HG03520 (cell line): Measurements from ENCODE around the gene MAML3.
"Not testable (repeated sequence)": the region's sequence is repeated elsewhere in the genome, so short reads cannot be mapped to it uniquely, and the experiment has no call there.

ENCODE experiments used
- ATAC-seq: cut with Tn5 transposase; IDR thresholded peaks from one replicate; pipeline ENCODE4 v1.9.1; 2021; ENCODE audit warnings: mild to moderate bottlenecking, moderate library complexity; ENCODE audit not compliant: unreplicated experiment

The MAML3 gene

GRCh38 chr4:139710073-139710472 is 443.9 kb downstream of the MAML3 start:
- no peak for ATAC-seq

GRCh38 chr4:139709660-139710059 is 444.3 kb downstream of the MAML3 start:
- no peak for ATAC-seq

- ATAC-seq: no peak
These were observed 449.0 kb downstream of the MAML3 start for GRCh38 chr4:139704915-139705485.

GRCh38 chr4:139700568-139700967 is 453.4 kb downstream of the MAML3 start:
- ATAC-seq: no peak

- ATAC-seq: not testable (repeated sequence)
These were observed 455.6 kb downstream of the MAML3 start for GRCh38 chr4:139698167-139698925.

GRCh38 chr4:139696491-139696890 is 457.5 kb downstream of the MAML3 start:
- ATAC-seq: no peak

GRCh38 chr4:139694522-139695107 is 459.4 kb downstream of the MAML3 start:
- no peak for ATAC-seq

GRCh38 chr4:139692309-139693012 is 461.5 kb downstream of the MAML3 start:
- no peak for ATAC-seq

- no peak for ATAC-seq
These were observed 463.6 kb downstream of the MAML3 start for GRCh38 chr4:139690419-139690818.

- no peak for ATAC-seq
These were observed 464.8 kb downstream of the MAML3 start for GRCh38 chr4:139689093-139689722.

GRCh38 chr4:139686988-139687387 is 467.0 kb downstream of the MAML3 start:
- ATAC-seq: no peak

GRCh38 chr4:139686130-139686529 is 467.9 kb downstream of the MAML3 start:
- ATAC-seq: no peak

GRCh38 chr4:139685180-139685579 is 468.8 kb downstream of the MAML3 start:
- no peak for ATAC-seq

GRCh38 chr4:139684351-139684750 is 469.6 kb downstream of the MAML3 start:
- ATAC-seq: no peak

- no peak for ATAC-seq
These were observed 471.2 kb downstream of the MAML3 start for GRCh38 chr4:139682741-139683151.

GRCh38 chr4:139682309-139682708 is 471.7 kb downstream of the MAML3 start:
- ATAC-seq: no peak

- no peak for ATAC-seq
These were observed 476.9 kb downstream of the MAML3 start for GRCh38 chr4:139676913-139677585.

- ATAC-seq: no peak
These were observed 477.6 kb downstream of the MAML3 start for GRCh38 chr4:139676365-139676764.

- ATAC-seq: no peak
These were observed 478.3 kb downstream of the MAML3 start for GRCh38 chr4:139675651-139676050.

- ATAC-seq: no peak
These were observed 479.0 kb downstream of the MAML3 start for GRCh38 chr4:139674875-139675550.
